Mononuclear cell (primary cell): ENCODE results near the gene TRIM22. TPM values are rescaled to one million over a fixed set of nuclear protein-coding genes. Genes with fewer than 3 reads are reported as not detected.
"Not testable (repeated sequence)": the region's sequence is repeated elsewhere in the genome, so short reads cannot be mapped to it uniquely, and the experiment has no call there.

Experiments
- H3K27me3 ChIP-seq: 2 replicates; pipeline ENCODE4 v1.6.0; 2011; ENCODE audit warnings: low read length, control low read depth; ENCODE audit not compliant: insufficient read depth
- H3K4me1 ChIP-seq: 2 replicates; pipeline ENCODE4 v1.5.1; 2011; ENCODE audit warnings: mild to moderate bottlenecking, low read length, control low read depth; ENCODE audit not compliant: insufficient read depth
- H3K4me3 ChIP-seq: 2 replicates; pipeline ENCODE4 v1.5.1; 2011; ENCODE audit warnings: mild to moderate bottlenecking, low read length, moderate library complexity
- H3K9me3 ChIP-seq: 2 replicates; pipeline ENCODE4 v1.5.1; 2011; ENCODE audit warnings: low read depth, mild to moderate bottlenecking, control low read depth, low read length
- total RNA-seq: library from RNA; depleted of rRNA; stranded (reverse); fragments of >200 nt; gene quantifications from one replicate; pipeline ENCODE4 v1.2.3, GENCODE V29; 2012

The TRIM22 gene
- 252 TPM for total RNA-seq

DNA sequence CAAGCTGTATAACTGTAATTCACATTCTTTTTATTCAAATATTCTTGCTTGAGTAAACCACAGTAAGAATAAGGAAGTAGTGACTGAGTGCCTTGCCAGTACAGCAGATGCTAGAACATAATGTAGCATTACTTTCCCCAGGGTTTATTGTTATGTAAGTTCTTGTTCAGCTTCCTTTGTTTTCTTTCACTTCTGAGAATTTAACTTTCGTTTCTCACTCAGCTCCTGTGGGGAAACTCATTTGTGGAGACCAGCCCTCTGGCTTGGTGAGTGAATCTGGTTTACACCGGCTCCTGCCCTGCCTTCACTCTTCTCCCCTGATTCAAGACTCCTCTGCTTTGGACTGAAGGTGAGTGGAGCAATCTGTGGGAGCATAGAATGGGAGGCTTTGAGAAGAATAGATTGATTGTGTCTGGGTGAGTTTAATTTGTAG lies at the start of gene TRIM22:
TSS of gene TRIM22 (plus strand) at position 240 of the 433 bp plus-strand sequence. CDS start 6,443 bp downstream, outside the sequence.
- no peaks in the 10 kb centered on the region for H3K27me3 ChIP-seq
- H3K9me3 ChIP-seq, result no peaks in the 10 kb centered on the region
- H3K4me1 ChIP-seq, result peaks cover 45% of the 10 kb centered on the region
- H3K4me3 ChIP-seq, result peak within 1 kb of the TSS; percentile 83

- Histone ChIP-seq H3K4me3 (no peak overlapping the region), H3K9me3 (no peaks in the 10 kb centered on the region), H3K4me1 (no peaks in the 10 kb centered on the region), H3K27me3 (no peaks in the 10 kb centered on the region)
Measured at GRCh38 chr11:5639953-5640352, 49.6 kb upstream of the TRIM22 start.

DNA sequence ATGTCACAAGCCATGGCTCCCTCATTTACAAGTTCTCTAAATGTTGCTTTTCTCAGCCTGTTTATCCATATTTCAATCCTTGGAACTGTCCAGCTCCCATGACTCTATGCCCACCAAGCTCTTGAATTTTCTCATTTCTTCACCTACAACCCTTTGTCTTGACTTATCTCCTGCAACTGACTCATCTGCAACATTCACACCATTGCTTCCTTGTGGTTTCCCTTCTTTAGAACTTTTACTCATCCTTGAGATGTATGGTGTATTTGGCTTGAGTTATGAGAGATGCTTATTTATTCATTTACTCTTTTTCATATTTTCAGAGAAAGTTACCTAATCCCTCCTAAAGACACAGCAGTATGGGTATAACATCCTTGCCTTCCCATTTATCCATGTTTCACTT lies 46.0 kb upstream of the TRIM22 start:
- no peaks in the 10 kb centered on the region for H3K27me3 ChIP-seq
- no peak overlapping the region for H3K4me3 ChIP-seq
- no peaks in the 10 kb centered on the region for H3K9me3 ChIP-seq
- H3K4me1 ChIP-seq, result no peaks in the 10 kb centered on the region

GRCh38 chr11:5646139-5646538 lies 43.5 kb upstream of the TRIM22 start:
- Histone ChIP-seq H3K4me1 (no peaks in the 10 kb centered on the region), H3K27me3 (no peaks in the 10 kb centered on the region), H3K9me3 (no peaks in the 10 kb centered on the region), H3K4me3 (no peak overlapping the region)

- H3K9me3 ChIP-seq, result no peaks in the 10 kb centered on the region
- H3K27me3 ChIP-seq, result no peaks in the 10 kb centered on the region
- H3K4me1 ChIP-seq, result no peaks in the 10 kb centered on the region
- no peak overlapping the region for H3K4me3 ChIP-seq
Measured at GRCh38 chr11:5655474-5655873, 34.1 kb upstream of the TRIM22 start.

- H3K27me3 ChIP-seq, H3K4me3 ChIP-seq, H3K4me1 ChIP-seq, H3K9me3 ChIP-seq: not testable (repeated sequence)
Measured at GRCh38 chr11:5656956-5657355, 32.6 kb upstream of the TRIM22 start.

GRCh38 chr11:5658318-5658717 lies 31.3 kb upstream of the TRIM22 start:
- Histone ChIP-seq H3K9me3 (no peaks in the 10 kb centered on the region), H3K4me3 (no peak overlapping the region), H3K27me3 (no peaks in the 10 kb centered on the region), H3K4me1 (no peaks in the 10 kb centered on the region)

GRCh38 chr11:5663511-5663910 lies 26.1 kb upstream of the TRIM22 start:
- Histone ChIP-seq H3K27me3 (no peaks in the 10 kb centered on the region), H3K4me1 (no peaks in the 10 kb centered on the region), H3K4me3 (no peak overlapping the region), H3K9me3 (no peaks in the 10 kb centered on the region)

DNA sequence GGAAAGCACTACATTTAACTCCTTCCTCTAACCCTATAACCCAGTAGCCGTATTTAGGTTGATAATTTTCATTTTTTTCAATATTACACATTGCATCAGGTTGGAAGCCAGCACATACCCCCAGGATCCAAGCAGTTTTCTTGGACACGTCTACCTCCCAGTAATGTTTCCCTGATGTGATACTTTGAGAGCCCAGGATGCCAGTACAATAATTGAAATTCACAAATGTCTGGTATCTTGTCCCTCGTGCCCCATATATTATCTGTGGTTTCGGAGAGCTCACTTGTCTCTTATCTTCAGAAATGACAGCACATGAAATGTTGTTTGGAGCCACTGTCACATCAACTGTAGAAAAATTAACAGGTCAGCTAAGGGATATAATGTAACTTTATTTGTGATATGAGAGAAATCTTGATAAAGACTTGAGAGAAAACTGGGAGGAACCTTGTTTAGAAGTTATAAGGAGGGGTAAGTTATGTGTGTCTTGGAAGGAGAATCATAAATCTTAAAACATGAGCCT lies 24.5 kb upstream of the TRIM22 start:
- H3K9me3 ChIP-seq, result no peaks in the 10 kb centered on the region
- H3K4me3 ChIP-seq, result no peak overlapping the region

GRCh38 chr11:5665746-5666401 lies 23.7 kb upstream of the TRIM22 start:
- Histone ChIP-seq H3K4me3 (no peak overlapping the region), H3K27me3 (no peaks in the 10 kb centered on the region), H3K4me1 (no peaks in the 10 kb centered on the region), H3K9me3 (no peaks in the 10 kb centered on the region)

More for the DNA sequence above, 24.5 kb upstream of the TRIM22 start:
- Histone ChIP-seq H3K27me3 (no peaks in the 10 kb centered on the region), H3K4me1 (no peaks in the 10 kb centered on the region)

DNA sequence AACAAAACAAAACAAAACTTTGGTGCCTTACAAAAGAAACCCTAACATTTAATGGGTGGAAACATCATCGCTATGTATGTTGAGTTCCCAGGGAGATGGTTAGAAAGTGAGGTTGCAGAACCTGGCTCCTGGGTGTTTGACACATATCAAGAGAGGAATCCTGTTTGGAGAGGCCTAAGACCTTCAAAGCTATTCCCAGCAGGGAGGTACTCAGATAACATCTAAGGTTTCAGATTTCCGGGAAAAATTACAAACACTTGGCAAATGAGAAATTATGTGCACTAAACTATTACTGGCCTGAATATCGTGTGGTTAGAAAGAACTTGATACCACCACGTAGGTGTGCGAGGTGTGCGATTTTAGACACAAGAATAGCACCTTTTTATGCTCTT lies 23.2 kb upstream of the TRIM22 start:
- Histone ChIP-seq H3K4me3 (no peak overlapping the region), H3K27me3 (no peaks in the 10 kb centered on the region), H3K4me1 (no peaks in the 10 kb centered on the region), H3K9me3 (no peaks in the 10 kb centered on the region)

- no peak overlapping the region for H3K4me3 ChIP-seq
- no peaks in the 10 kb centered on the region for H3K4me1 ChIP-seq
- H3K27me3 ChIP-seq, result no peaks in the 10 kb centered on the region
- H3K9me3 ChIP-seq, result no peaks in the 10 kb centered on the region
Measured at GRCh38 chr11:5671831-5672230, 17.8 kb upstream of the TRIM22 start.

GRCh38 chr11:5674391-5674790 lies 15.2 kb upstream of the TRIM22 start:
- no peak overlapping the region for H3K4me3 ChIP-seq

GRCh38 chr11:5679811-5680210 lies 9.8 kb upstream of the TRIM22 start:
- no peaks in the 10 kb centered on the region for H3K9me3 ChIP-seq
- H3K27me3 ChIP-seq, result no peaks in the 10 kb centered on the region
- H3K4me3 ChIP-seq, result no peak overlapping the region
- H3K4me1 ChIP-seq, result peaks cover 6% of the 10 kb centered on the region

More at GRCh38 chr11:5674391-5674790, 15.2 kb upstream of the TRIM22 start:
- Histone ChIP-seq H3K27me3 (no peaks in the 10 kb centered on the region), H3K4me1 (no peaks in the 10 kb centered on the region), H3K9me3 (no peaks in the 10 kb centered on the region)

- not testable (repeated sequence) for H3K27me3 ChIP-seq, H3K4me3 ChIP-seq, H3K9me3 ChIP-seq
- peaks cover 17% of the 10 kb centered on the region for H3K4me1 ChIP-seq
Measured at GRCh38 chr11:5682890-5683441, 6.6 kb upstream of the TRIM22 start.

DNA sequence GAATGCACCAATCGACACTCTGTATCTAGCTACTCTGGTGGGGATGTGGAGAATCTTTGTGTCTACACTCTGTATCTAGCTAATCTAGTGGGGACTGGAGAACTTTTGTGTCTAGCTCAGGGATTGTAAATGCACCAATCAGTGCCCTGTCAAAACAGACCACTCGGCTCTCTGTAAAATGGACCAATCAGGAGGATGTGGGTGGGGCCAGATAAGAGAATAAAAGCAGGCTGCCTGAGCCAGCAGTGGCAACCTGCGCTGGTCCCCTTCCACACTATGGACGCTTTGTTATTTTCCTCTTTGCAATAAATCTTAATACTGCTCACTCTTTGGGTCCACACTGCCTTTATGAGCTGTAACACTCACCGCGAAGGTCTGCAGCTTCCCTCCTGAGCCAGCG lies 6.0 kb upstream of the TRIM22 start:
- H3K4me3 ChIP-seq, result peak overlapping the region; percentile 68
- not testable (repeated sequence) for H3K27me3 ChIP-seq, H3K9me3 ChIP-seq
- H3K4me1 ChIP-seq, result peaks cover 20% of the 10 kb centered on the region
